Gastrocnemius medialis (tissue), 4 donors: Measurements from ENCODE around the gene PTPRF.

Source experiments
- POLR2A ChIP-seq, 2 donors: fragments of 450-650 bp; IDR thresholded peaks; one replicate each; pipeline ENCODE4 v1.6.1; 2017; ENCODE audit warnings: antibody characterized with exemption in 2 of 2, mild to moderate bottlenecking in 2 of 2, moderate library complexity in 2 of 2
- TF ChIP-seq, protein P1 (sequence below), 5 experiments: fragments of 450-650 bp in 3 of 5; fragments of 200-600 bp in 2 of 5; sonication (generic) in 2 of 5; IDR thresholded peaks in 4 of 5; conservative IDR thresholded peaks in 1 of 5; 1 replicate in 4 of 5; 2 replicates in 1 of 5; pipeline ENCODE4 v1.5.1; 2016 to 2019; ENCODE audit warnings: antibody characterized with exemption in 5 of 5, mild to moderate bottlenecking in 3 of 5, moderate library complexity in 3 of 5

DNA sequence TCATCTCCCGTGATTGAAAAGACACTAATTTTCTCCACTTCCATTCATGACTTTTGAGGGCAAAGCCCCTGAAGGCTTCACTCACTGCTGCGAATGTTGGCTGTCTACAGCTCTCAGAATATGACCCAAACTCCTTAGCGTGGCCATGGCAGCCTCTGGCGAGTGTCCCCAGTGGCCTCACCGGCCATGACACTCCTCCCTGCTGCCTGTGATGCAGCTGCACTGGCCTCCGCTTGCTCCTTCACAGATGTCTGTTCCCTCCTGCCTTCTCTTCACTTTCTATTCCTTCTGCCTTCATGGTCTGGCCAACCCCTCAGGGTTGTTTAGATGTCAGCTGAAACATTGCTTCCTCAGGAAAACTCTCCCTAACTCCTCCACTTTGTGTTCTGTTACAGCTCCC, 30.8 kb upstream of the PTPRF start:
- TF ChIP-seq, protein P1, sequence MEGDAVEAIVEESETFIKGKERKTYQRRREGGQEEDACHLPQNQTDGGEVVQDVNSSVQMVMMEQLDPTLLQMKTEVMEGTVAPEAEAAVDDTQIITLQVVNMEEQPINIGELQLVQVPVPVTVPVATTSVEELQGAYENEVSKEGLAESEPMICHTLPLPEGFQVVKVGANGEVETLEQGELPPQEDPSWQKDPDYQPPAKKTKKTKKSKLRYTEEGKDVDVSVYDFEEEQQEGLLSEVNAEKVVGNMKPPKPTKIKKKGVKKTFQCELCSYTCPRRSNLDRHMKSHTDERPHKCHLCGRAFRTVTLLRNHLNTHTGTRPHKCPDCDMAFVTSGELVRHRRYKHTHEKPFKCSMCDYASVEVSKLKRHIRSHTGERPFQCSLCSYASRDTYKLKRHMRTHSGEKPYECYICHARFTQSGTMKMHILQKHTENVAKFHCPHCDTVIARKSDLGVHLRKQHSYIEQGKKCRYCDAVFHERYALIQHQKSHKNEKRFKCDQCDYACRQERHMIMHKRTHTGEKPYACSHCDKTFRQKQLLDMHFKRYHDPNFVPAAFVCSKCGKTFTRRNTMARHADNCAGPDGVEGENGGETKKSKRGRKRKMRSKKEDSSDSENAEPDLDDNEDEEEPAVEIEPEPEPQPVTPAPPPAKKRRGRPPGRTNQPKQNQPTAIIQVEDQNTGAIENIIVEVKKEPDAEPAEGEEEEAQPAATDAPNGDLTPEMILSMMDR (IDR thresholded peaks at IDR 0.05 in 4 of 5, conservative IDR thresholded peaks at IDR 0.05 in 1 of 5) = no peak
- no peak for TF ChIP-seq POLR2A (IDR thresholded peaks at IDR 0.05)
